Esophagus muscularis mucosa (tissue), 4 donors: ENCODE data around the gene SECISBP2. TPM values are rescaled to one million over a fixed set of nuclear protein-coding genes. Genes with fewer than 3 reads are reported as not detected.

Experiments used
- DNase-seq: peaks from one replicate; pipeline ENCODE4 v3.0.0-alpha.2; 2017; ENCODE audit errors: extremely low spot score
- H3K27ac ChIP-seq, 4 donors: fragments of 200-600 bp; sonication (generic); replicated peaks in 1 of 4; 1 replicate in 3 of 4; 2 replicates in 1 of 4; pipeline ENCODE4 v1.5.1; 2016 to 2019; ENCODE audit warnings: mild to moderate bottlenecking in 1 of 4
- H3K27me3 ChIP-seq, 4 donors: fragments of 200-600 bp; sonication (generic); one replicate each; pipeline versions ENCODE4 v1.5.1 to v1.6.0; 2016 to 2019
- H3K36me3 ChIP-seq, 4 donors: fragments of 200-600 bp; sonication (generic); one replicate each; pipeline ENCODE4 v1.5.1; 2016 to 2019
- H3K4me1 ChIP-seq, 4 donors: fragments of 200-600 bp; sonication (generic); one replicate each; pipeline ENCODE4 v1.5.1; 2016 to 2019
- H3K4me3 ChIP-seq, 4 donors: fragments of 200-600 bp; sonication (generic); 1 replicate in 2 of 4; 2 replicates in 2 of 4; pipeline ENCODE4 v1.5.1; 2016 to 2019; ENCODE audit warnings: mild to moderate bottlenecking in 4 of 4, moderate library complexity in 1 of 4
- H3K9me3 ChIP-seq, 4 donors: fragments of 200-600 bp; sonication (generic); 1 replicate in 3 of 4; 2 replicates in 1 of 4; pipeline ENCODE4 v1.5.1; 2016 to 2019
- CTCF ChIP-seq, 3 experiments: fragments of 200-600 bp in 2 of 3; fragments of 450-650 bp in 1 of 3; sonication (generic) in 2 of 3; IDR thresholded peaks; one replicate each; pipeline ENCODE4 v1.5.1; 2017 to 2019; ENCODE audit warnings: antibody characterized with exemption in 3 of 3, mild to moderate bottlenecking in 2 of 3, moderate library complexity in 1 of 3
- EP300 ChIP-seq: sonication (generic); formaldehyde crosslinking; IDR thresholded peaks from one replicate; pipeline ENCODE4 v1.6.1; 2017; ENCODE audit warnings: antibody characterized with exemption
- POLR2A ChIP-seq: fragments of 450-650 bp; IDR thresholded peaks from one replicate; pipeline ENCODE4 v1.6.1; 2017; ENCODE audit warnings: antibody characterized with exemption, moderate library complexity, mild to moderate bottlenecking, low read depth
- POLR2AphosphoS5 ChIP-seq, 2 donors: sonication (generic); formaldehyde crosslinking; IDR thresholded peaks; one replicate each; pipeline ENCODE4 v1.6.1; 2017; ENCODE audit warnings: antibody characterized with exemption in 2 of 2
- WGBS: methylation state at CpG from one replicate; pipeline ENCODE4 v1.1.5; 2018; 5-methylcytosine and 5-hydroxymethylcytosine counted together
- intact Hi-C: fragments of 100-400 bp; cut with DNase I; formaldehyde crosslinking; loops from one replicate; pipeline ENCODE4 v1.15.1; 2023
- total RNA-seq, 4 donors: library from RNA; depleted of rRNA; stranded (reverse); fragments of >200 nt; gene quantifications; one replicate each; pipeline versions ENCODE4 v1.1.0 to v1.2.1, GENCODE V29; 2016

The SECISBP2 gene
- total RNA-seq, 4 donors from 2014 or later = 24.0 to 32.8 (median 29.0) TPM

DNA sequence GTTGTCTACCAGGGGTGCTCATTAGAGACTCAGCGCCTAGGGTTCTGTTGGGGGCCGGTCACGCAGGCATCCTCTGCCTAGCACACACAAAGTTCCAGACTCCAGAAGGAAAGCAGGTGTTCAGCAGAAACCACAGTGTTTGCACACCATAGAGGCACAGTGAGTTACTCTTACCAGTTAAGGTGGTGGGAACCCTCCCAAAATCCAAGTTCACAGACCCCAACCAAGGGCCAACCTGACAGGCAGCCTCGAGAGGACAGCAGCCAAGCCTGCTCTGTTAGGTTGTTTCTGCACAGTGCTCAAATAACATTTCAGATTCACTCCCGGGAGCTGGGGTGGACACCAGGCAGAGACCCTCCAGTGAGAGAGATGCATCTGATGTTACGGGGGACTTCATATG, 36.2 kb downstream of the SECISBP2 start:
- Histone ChIP-seq H3K4me3 (no peak overlapping the region), H3K27me3 (no peaks in the 10 kb centered on the region), H3K9me3 (no peaks in the 10 kb centered on the region), H3K4me1 (peaks cover under 1 to 11% (median 7%) of the 10 kb centered on the region in 4 donors), H3K27ac (no peak overlapping the region), H3K36me3 (peaks cover 68 to 99% (median 93%) of the 10 kb centered on the region in 4 donors)
- DNase-seq = peak; percentile 75
- TF ChIP-seq CTCF (IDR thresholded peaks at IDR 0.05) = no peak
- TF ChIP-seq EP300 = no peak
- no peak for TF ChIP-seq POLR2AphosphoS5 (IDR thresholded peaks at IDR 0.05)
- TF ChIP-seq POLR2A = no peak
- intact Hi-C loops = no loop called here
- 95% methylated on average over 4 of the region's 6 CpGs for WGBS

GRCh38 chr9:89356782-89357181, 38.5 kb downstream of the SECISBP2 start:
- Histone ChIP-seq H3K27ac (no peak overlapping the region), H3K4me1 (peaks cover 6 to 23% (median 13%) of the 10 kb centered on the region in 4 donors), H3K27me3 (no peaks in the 10 kb centered on the region), H3K4me3 (no peak overlapping the region), H3K36me3 (peaks cover 63 to 99% (median 92%) of the 10 kb centered on the region in 4 donors), H3K9me3 (no peaks in the 10 kb centered on the region)
- 100% methylated on average over 1 of the region's 2 CpGs for WGBS
- no peak for DNase-seq
- intact Hi-C loops = no loop called here
- no peak for TF ChIP-seq POLR2A
- TF ChIP-seq EP300 = no peak

DNA sequence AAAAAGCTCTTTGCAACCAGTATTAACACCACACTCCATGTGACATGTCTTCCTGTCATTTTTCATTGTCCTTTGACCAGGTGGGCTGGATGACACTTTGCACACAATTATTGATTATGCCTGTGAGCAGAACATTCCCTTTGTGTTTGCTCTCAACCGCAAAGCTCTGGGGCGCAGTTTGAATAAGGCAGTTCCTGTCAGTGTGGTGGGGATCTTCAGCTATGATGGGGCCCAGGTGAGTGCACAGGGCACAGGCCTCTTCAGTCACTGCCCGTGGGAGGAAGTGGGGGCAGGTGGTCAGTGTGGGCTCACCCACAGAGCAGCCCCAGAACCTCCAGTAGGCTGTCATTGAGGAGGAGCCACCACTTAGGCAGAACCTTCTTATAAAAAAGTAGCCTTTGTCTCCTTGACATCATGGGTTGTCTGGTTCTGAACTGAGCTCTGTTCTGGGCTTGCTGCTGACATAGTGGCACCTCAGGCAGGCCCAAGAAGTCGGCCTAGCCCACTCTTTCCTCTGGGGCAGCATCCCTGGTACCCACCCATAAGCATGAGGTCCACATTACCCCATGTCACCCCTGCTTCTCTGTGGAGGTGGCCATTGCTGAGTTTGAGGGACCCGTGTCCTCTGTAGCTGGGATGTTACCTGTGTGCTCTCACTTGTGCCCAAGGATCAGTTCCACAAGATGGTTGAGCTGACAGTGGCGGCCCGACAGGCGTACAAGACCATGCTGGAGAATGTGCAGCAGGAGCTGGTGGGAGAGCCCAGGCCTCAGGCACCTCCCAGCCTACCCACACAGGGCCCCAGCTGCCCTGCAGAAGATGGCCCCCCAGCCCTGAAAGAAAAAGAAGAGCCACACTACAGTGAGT, 39.3 kb downstream of the SECISBP2 start:
- Histone ChIP-seq H3K27ac (no peak overlapping the region), H3K9me3 (no peaks in the 10 kb centered on the region), H3K27me3 (no peaks in the 10 kb centered on the region), H3K4me1 (peaks cover 6 to 23% (median 13%) of the 10 kb centered on the region in 4 donors), H3K4me3 (no peak overlapping the region), H3K36me3 (peaks cover 61 to 99% (median 95%) of the 10 kb centered on the region in 4 donors)
- intact Hi-C loops = no loop called here
- no peak for TF ChIP-seq POLR2AphosphoS5 (IDR thresholded peaks at IDR 0.05)
- no peak for TF ChIP-seq POLR2A
- TF ChIP-seq CTCF (IDR thresholded peaks at IDR 0.05) = no peak
- TF ChIP-seq EP300 = no peak
- WGBS = 97% methylated on average over 5 of the region's 8 CpGs
- DNase-seq = no peak

DNA sequence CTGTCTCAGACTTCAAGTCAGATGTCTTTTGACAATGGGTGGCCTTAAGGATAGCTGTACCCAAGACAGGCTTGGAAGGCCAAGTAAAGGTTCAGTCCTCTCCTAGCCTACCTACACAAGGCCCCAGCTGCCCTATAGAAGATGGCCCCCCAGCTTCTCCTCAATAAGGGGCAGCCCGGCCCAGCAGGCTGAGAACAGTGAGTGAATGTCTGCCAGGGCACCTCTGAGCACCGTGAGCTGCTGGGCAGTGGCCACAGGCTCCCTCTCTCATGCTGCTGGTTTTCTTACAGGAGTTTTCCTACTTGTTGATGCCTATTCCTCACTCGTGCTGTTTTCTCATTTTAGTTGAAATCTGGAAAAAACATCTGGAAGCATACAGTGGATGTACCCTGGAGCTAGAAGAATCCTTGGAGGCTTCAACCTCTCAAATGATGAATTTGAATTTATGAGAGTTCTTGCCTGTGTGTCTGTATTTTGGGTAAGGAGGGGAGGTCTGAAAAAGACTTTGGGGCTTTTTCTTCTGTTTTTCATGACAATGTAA, 40.1 kb downstream of the SECISBP2 start:
- no peaks in the 10 kb centered on the region for H3K27me3 ChIP-seq
- no peak overlapping the region for H3K27ac ChIP-seq
- peaks cover 6 to 18% (median 13%) of the 10 kb centered on the region in 4 donors for H3K4me1 ChIP-seq
- DNase-seq = no peak
- intact Hi-C loops = no loop called here
- no peak overlapping the region for H3K4me3 ChIP-seq
- H3K36me3 ChIP-seq = peaks cover 61 to 96% (median 93%) of the 10 kb centered on the region in 4 donors
- no peak for TF ChIP-seq EP300
- TF ChIP-seq CTCF (IDR thresholded peaks at IDR 0.05) = no peak
- TF ChIP-seq POLR2A = no peak
- no peak for TF ChIP-seq POLR2AphosphoS5 (IDR thresholded peaks at IDR 0.05)
- H3K9me3 ChIP-seq = no peaks in the 10 kb centered on the region
- WGBS = 79% methylated on average over 3 of the region's 3 CpGs

GRCh38 chr9:89358985-89359384, 40.7 kb downstream of the SECISBP2 start:
- intact Hi-C loops = no loop called here
- no peak for DNase-seq
- H3K27ac ChIP-seq = no peak overlapping the region
- 63% methylated on average over 4 of the region's 4 CpGs for WGBS
- H3K36me3 ChIP-seq = peaks cover 58 to 91% (median 87%) of the 10 kb centered on the region in 4 donors
- no peaks in the 10 kb centered on the region for H3K27me3 ChIP-seq
- peaks cover 6 to 18% (median 13%) of the 10 kb centered on the region in 4 donors for H3K4me1 ChIP-seq
- TF ChIP-seq POLR2AphosphoS5 (IDR thresholded peaks at IDR 0.05) (no peak), CTCF (IDR thresholded peaks at IDR 0.05) (no peak)
- no peaks in the 10 kb centered on the region for H3K9me3 ChIP-seq
- H3K4me3 ChIP-seq = no peak overlapping the region
